ENCODE data around the gene EMILIN1. TPM values are rescaled to one million over a fixed set of nuclear protein-coding genes. Genes with fewer than 3 reads are reported as not detected.

EMILIN1 gene
- total RNA-seq, 5 donors from 2014 or later (not counting 1 experiment from before 2014, with no cell fraction given) = 0.28 to 1.1 (median 0.85) TPM

DNA sequence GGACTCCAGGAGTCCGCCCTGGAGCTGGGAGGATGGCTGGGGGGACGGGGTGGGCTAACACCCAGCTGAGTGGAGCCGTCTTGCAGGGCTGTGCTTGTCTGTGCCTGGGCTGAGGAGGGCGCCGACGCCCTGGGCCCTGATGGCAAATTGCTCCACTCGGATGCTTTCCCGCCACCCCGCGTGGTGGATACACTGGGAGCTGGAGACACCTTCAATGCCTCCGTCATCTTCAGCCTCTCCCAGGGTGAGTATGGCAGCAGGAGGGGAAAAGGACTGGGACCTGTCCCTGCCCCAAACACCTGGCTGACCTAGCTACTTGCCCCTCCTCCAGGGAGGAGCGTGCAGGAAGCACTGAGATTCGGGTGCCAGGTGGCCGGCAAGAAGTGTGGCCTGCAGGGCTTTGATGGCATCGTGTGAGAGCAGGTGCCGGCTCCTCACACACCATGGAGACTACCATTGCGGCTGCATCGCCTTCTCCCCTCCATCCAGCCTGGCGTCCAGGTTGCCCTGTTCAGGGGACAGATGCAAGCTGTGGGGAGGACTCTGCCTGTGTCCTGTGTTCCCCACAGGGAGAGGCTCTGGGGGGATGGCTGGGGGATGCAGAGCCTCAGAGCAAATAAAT lies 21.0 kb downstream of the EMILIN1 start:
- Histone ChIP-seq H3K9me3 (no peaks in the 10 kb centered on the region), H3K27me3 (replicated peaks in 1 of 2; ENCODE audit: control insufficient read depth in 2 of 2, extremely low read depth in 1 of 2, insufficient read depth in 2 of 2, low read length in 1 of 2) (peaks cover 0 to 16% of the 10 kb centered on the region in 2 experiments), H3K36me3 (ENCODE audit: control insufficient read depth in 2 of 2, extremely low read depth in 1 of 2, insufficient read depth in 1 of 2, low read length in 1 of 2) (peaks cover 0 to 3% of the 10 kb centered on the region in 2 donors), H3K4me1 (ENCODE audit: control insufficient read depth in 1 of 2, extremely low read depth in 1 of 2, insufficient read depth in 2 of 2, low read length in 2 of 2) (peaks cover 2 to 9% of the 10 kb centered on the region in 2 experiments), H3K4me3 (ENCODE audit: control insufficient read depth in 1 of 2, extremely low read depth in 1 of 2, low read length in 1 of 2) (no peak overlapping the region), H3K27ac (ENCODE audit: low read length) (no peak overlapping the region)
- H3K36me3 Mint-ChIP-seq = no peaks in the 10 kb centered on the region
- H3K4me3 Mint-ChIP-seq = no peak overlapping the region
- H3K27me3 Mint-ChIP-seq = peaks cover 0 to 3% of the 10 kb centered on the region in 2 donors
- 89% methylated on average over 14 of the region's 19 CpGs for whole genome bisulfite sequencing (ENCODE audit: insufficient coverage)
- peaks cover 12 to 22% (median 15%) of the 10 kb centered on the region in 3 donors for H3K4me1 Mint-ChIP-seq
- POLR2A ChIA-PET = no interaction called here
- DNase-seq (no peak), ATAC-seq (replicated peaks in 1 of 4) (no peak)
- no peak overlapping the region for H3K27ac Mint-ChIP-seq
- CTCF ChIA-PET = interaction anchor here (0.9 to 1.9 kb wide), 5 partner anchors 70 to 204 kb away, joined by 3 to 7 read pairs (median 3); no protein-coding TSS in a partner anchor
- H3K9me3 Mint-ChIP-seq = no peaks in the 10 kb centered on the region

DNA sequence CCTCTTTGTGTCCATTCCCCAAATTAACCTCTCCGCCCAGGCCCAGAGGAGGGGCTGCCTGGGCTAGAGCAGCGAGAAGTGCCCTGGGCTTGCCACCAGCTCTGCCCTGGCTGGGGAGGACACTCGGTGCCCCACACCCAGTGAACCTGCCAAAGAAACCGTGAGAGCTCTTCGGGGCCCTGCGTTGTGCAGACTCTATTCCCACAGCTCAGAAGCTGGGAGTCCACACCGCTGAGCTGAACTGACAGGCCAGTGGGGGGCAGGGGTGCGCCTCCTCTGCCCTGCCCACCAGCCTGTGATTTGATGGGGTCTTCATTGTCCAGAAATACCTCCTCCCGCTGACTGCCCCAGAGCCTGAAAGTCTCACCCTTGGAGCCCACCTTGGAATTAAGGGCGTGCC lies 21.6 kb downstream of the EMILIN1 start:
- H3K27me3 ChIP-seq (replicated peaks in 1 of 2; ENCODE audit: control insufficient read depth in 2 of 2, extremely low read depth in 1 of 2, insufficient read depth in 2 of 2, low read length in 1 of 2) = peaks cover 0 to 14% of the 10 kb centered on the region in 2 experiments
- no peak overlapping the region for H3K4me3 Mint-ChIP-seq
- H3K27ac ChIP-seq (ENCODE audit: low read length) = no peak overlapping the region
- POLR2A ChIA-PET = no interaction called here
- no peaks in the 10 kb centered on the region for H3K9me3 ChIP-seq
- CTCF ChIA-PET = interaction anchor here (0.5 to 1.2 kb wide), 5 partner anchors 70 to 204 kb away, joined by 3 to 4 read pairs (median 3); no protein-coding TSS in a partner anchor
- H3K36me3 ChIP-seq (ENCODE audit: control insufficient read depth in 2 of 2, extremely low read depth in 1 of 2, insufficient read depth in 1 of 2, low read length in 1 of 2) = peaks cover 0 to 3% of the 10 kb centered on the region in 2 donors
- H3K4me1 ChIP-seq (ENCODE audit: control insufficient read depth in 1 of 2, extremely low read depth in 1 of 2, insufficient read depth in 2 of 2, low read length in 2 of 2) = peaks cover 2 to 9% of the 10 kb centered on the region in 2 experiments
- no peak for DNase-seq
- H3K27me3 Mint-ChIP-seq = peaks cover 1 to 6% of the 10 kb centered on the region in 2 donors
- ATAC-seq (replicated peaks in 1 of 4) = no peak
- H3K36me3 Mint-ChIP-seq = no peaks in the 10 kb centered on the region
- H3K4me3 ChIP-seq (ENCODE audit: control insufficient read depth in 1 of 2, extremely low read depth in 1 of 2, low read length in 1 of 2) = no peak overlapping the region
- H3K4me1 Mint-ChIP-seq = peaks cover 12 to 17% (median 15%) of the 10 kb centered on the region in 3 donors
- H3K27ac Mint-ChIP-seq = no peak overlapping the region
- H3K9me3 Mint-ChIP-seq = no peaks in the 10 kb centered on the region
- 93% methylated on average over 7 of the region's 10 CpGs for WGBS (ENCODE audit: insufficient coverage)

DNA sequence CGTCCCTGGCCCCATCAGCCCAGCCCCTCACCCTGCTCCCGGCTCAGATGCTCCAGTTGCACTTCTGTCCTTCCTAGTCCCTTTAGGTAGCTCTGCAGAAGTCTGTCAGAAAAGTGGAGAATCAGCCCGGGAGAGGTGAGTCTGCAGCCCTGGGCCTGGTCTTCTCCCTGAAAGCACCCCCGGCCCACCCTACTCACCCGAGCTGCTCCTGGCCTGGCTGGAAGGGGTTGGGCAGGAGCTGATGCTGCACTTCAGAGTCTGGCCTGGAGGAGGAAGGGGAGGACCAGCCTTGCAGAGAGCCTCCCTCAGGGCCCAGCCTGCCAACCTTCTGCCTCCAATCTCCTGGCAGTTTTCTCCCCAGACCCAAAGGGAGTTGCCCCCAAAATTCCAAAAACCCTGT lies 23.9 kb downstream of the EMILIN1 start:
- H3K4me1 Mint-ChIP-seq = no peaks in the 10 kb centered on the region

DNA sequence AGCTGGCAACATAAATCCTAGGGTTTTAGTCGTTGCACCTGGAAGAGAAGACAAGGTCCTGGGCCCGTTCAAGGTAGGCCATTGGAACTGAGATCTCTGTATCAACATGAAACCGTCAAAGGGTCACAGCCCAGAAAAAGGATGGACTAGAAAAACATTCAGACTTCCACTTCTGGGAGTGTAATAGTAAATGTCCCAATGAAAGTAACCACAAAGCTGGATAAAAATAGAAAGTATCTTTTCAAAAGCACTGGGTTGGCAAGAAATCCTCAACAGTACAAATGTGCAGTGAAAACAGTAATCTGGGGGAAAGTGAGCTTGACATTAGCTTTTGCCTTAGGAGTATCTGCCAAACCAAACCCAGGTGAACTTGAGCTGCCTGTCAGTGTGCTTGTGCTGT lies 27.6 kb downstream of the EMILIN1 start:
- Histone ChIP-seq H3K4me3 (ENCODE audit: control insufficient read depth in 1 of 2, extremely low read depth in 1 of 2, low read length in 1 of 2) (no peak overlapping the region), H3K27me3 (replicated peaks in 1 of 2; ENCODE audit: control insufficient read depth in 2 of 2, extremely low read depth in 1 of 2, insufficient read depth in 2 of 2, low read length in 1 of 2) (peaks cover 0 to 20% of the 10 kb centered on the region in 2 experiments), H3K9me3 (no peaks in the 10 kb centered on the region), H3K36me3 (ENCODE audit: control insufficient read depth in 2 of 2, extremely low read depth in 1 of 2, insufficient read depth in 1 of 2, low read length in 1 of 2) (no peaks in the 10 kb centered on the region), H3K4me1 (ENCODE audit: control insufficient read depth in 1 of 2, extremely low read depth in 1 of 2, insufficient read depth in 2 of 2, low read length in 2 of 2) (no peaks in the 10 kb centered on the region), H3K27ac (ENCODE audit: low read length) (no peak overlapping the region)
- ATAC-seq (replicated peaks in 1 of 4) = no peak
- H3K9me3 Mint-ChIP-seq = no peaks in the 10 kb centered on the region
- H3K4me1 Mint-ChIP-seq = no peaks in the 10 kb centered on the region
- ChIA-PET CTCF (interaction anchor here (0.6 to 1.3 kb wide), 3 partner anchors 9 to 195 kb away, joined by 3 to 14 read pairs (median 4); no protein-coding TSS in a partner anchor), POLR2A (no interaction called here)
- no peak overlapping the region for H3K27ac Mint-ChIP-seq
- H3K4me3 Mint-ChIP-seq = no peak overlapping the region
- H3K36me3 Mint-ChIP-seq = no peaks in the 10 kb centered on the region
- no peak for DNase-seq
- WGBS (ENCODE audit: insufficient coverage) = 40% methylated on average over 1 of the region's 3 CpGs
- peaks cover 4 to 9% of the 10 kb centered on the region in 2 donors for H3K27me3 Mint-ChIP-seq

More for the DNA sequence above, 23.9 kb downstream of the EMILIN1 start:
- no peak overlapping the region for H3K27ac ChIP-seq (ENCODE audit: low read length)
- H3K9me3 Mint-ChIP-seq = no peaks in the 10 kb centered on the region
- no peaks in the 10 kb centered on the region for H3K9me3 ChIP-seq
- H3K27me3 Mint-ChIP-seq = peaks cover 4 to 9% of the 10 kb centered on the region in 2 donors
- peaks cover 0 to 17% of the 10 kb centered on the region in 2 experiments for H3K27me3 ChIP-seq (replicated peaks in 1 of 2; ENCODE audit: control insufficient read depth in 2 of 2, extremely low read depth in 1 of 2, insufficient read depth in 2 of 2, low read length in 1 of 2)
- peaks cover 0 to 3% of the 10 kb centered on the region in 2 donors for H3K36me3 ChIP-seq (ENCODE audit: control insufficient read depth in 2 of 2, extremely low read depth in 1 of 2, insufficient read depth in 1 of 2, low read length in 1 of 2)
- ATAC-seq (replicated peaks in 1 of 4) (no peak), DNase-seq (no peak)
- H3K4me3 Mint-ChIP-seq = no peak overlapping the region
- H3K27ac Mint-ChIP-seq = no peak overlapping the region
- no peaks in the 10 kb centered on the region for H3K36me3 Mint-ChIP-seq
- 95% methylated on average over 3 of the region's 5 CpGs for WGBS (ENCODE audit: insufficient coverage)
- H3K4me3 ChIP-seq (ENCODE audit: control insufficient read depth in 1 of 2, extremely low read depth in 1 of 2, low read length in 1 of 2) = no peak overlapping the region
- no peaks in the 10 kb centered on the region for H3K4me1 ChIP-seq (ENCODE audit: control insufficient read depth in 1 of 2, extremely low read depth in 1 of 2, insufficient read depth in 2 of 2, low read length in 2 of 2)
- CTCF ChIA-PET = interaction anchor here in 1 of 2 donors (0.5 to 1.0 kb wide), 2 partner anchors 177 to 199 kb away, joined by 3 to 4 read pairs; no protein-coding TSS in a partner anchor
- POLR2A ChIA-PET = no interaction called here

DNA sequence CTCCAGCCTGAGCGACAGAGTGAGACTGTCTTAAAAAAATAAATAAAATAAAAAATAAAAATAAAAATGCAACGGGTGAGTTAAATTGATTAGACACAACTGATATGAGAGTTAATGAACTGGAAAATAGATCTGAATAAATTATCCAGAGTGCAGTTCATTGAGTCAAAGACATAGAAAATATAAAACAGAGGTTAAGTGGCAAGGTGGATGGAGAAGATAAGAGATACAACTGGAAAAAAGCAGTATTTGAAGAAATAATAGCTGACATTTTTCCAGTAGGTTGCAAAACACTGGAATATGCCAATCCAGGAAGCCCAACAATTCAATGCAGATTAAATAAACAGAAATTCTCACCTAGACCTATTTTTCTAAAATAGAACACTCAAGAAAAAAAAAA lies 29.8 kb downstream of the EMILIN1 start:
- WGBS (ENCODE audit: insufficient coverage) = no CpG with 5 or more reads among the region's 2 CpGs
- no peaks in the 10 kb centered on the region for H3K36me3 ChIP-seq (ENCODE audit: control insufficient read depth in 2 of 2, extremely low read depth in 1 of 2, insufficient read depth in 1 of 2, low read length in 1 of 2)
- peaks cover 0 to 17% of the 10 kb centered on the region in 2 experiments for H3K27me3 ChIP-seq (replicated peaks in 1 of 2; ENCODE audit: control insufficient read depth in 2 of 2, extremely low read depth in 1 of 2, insufficient read depth in 2 of 2, low read length in 1 of 2)
- Mint-ChIP-seq H3K4me3 (no peak overlapping the region), H3K27ac (no peak overlapping the region), H3K9me3 (no peaks in the 10 kb centered on the region), H3K36me3 (no peaks in the 10 kb centered on the region), H3K27me3 (peaks cover 4 to 9% of the 10 kb centered on the region in 2 donors), H3K4me1 (no peaks in the 10 kb centered on the region)
- no peaks in the 10 kb centered on the region for H3K9me3 ChIP-seq
- POLR2A ChIA-PET = no interaction called here
- H3K4me3 ChIP-seq (ENCODE audit: control insufficient read depth in 1 of 2, extremely low read depth in 1 of 2, low read length in 1 of 2) = no peak overlapping the region
- CTCF ChIA-PET = no interaction called here
- no peaks in the 10 kb centered on the region for H3K4me1 ChIP-seq (ENCODE audit: control insufficient read depth in 1 of 2, extremely low read depth in 1 of 2, insufficient read depth in 2 of 2, low read length in 2 of 2)
- DNase-seq (no peak), ATAC-seq (replicated peaks in 1 of 4) (no peak)
- H3K27ac ChIP-seq (ENCODE audit: low read length) = no peak overlapping the region

DNA sequence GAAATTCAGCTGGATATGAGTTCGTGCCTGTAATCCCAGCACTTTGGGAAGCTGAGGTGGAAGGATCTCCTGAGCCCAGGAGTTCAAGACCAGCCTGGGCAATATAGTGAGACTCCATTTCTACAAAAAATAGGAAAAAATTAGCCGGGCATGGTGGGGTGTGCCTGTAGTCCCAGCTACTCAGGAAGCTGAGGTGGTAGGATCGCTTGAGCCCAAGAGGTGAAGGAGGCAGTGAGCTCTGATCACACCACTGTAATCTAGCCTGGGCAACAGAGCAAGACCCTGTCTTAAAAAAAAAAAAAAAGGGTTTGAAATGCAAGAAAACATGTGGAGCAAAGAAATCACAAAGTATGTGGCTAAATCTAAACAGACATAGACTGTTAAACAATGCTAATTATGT lies 30.7 kb downstream of the EMILIN1 start:
- H3K9me3 ChIP-seq = no peaks in the 10 kb centered on the region
- Mint-ChIP-seq H3K36me3 (no peaks in the 10 kb centered on the region), H3K4me3 (no peak overlapping the region), H3K27ac (no peak overlapping the region), H3K27me3 (peaks cover 4 to 9% of the 10 kb centered on the region in 2 donors), H3K4me1 (no peaks in the 10 kb centered on the region), H3K9me3 (no peaks in the 10 kb centered on the region)
- H3K36me3 ChIP-seq (ENCODE audit: control insufficient read depth in 2 of 2, extremely low read depth in 1 of 2, insufficient read depth in 1 of 2, low read length in 1 of 2) = no peaks in the 10 kb centered on the region
- WGBS (ENCODE audit: insufficient coverage) = no CpG with 5 or more reads among the region's 3 CpGs
- DNase-seq (no peak), ATAC-seq (replicated peaks in 1 of 4) (no peak)
- peaks cover 0 to 13% of the 10 kb centered on the region in 2 experiments for H3K27me3 ChIP-seq (replicated peaks in 1 of 2; ENCODE audit: control insufficient read depth in 2 of 2, extremely low read depth in 1 of 2, insufficient read depth in 2 of 2, low read length in 1 of 2)
- H3K27ac ChIP-seq (ENCODE audit: low read length) = no peak overlapping the region
- ChIA-PET POLR2A (no interaction called here), CTCF (interaction anchor here in 1 of 2 donors (0.7 kb wide), 1 partner anchor 169 kb away, joined by 4 read pairs; no protein-coding TSS in a partner anchor)
- H3K4me3 ChIP-seq (ENCODE audit: control insufficient read depth in 1 of 2, extremely low read depth in 1 of 2, low read length in 1 of 2) = no peak overlapping the region
- no peaks in the 10 kb centered on the region for H3K4me1 ChIP-seq (ENCODE audit: control insufficient read depth in 1 of 2, extremely low read depth in 1 of 2, insufficient read depth in 2 of 2, low read length in 2 of 2)

Data from T-cell (primary cell).